HT-29 (cell line): ENCODE measurements around the gene USP3. TPM values are rescaled to one million over a fixed set of nuclear protein-coding genes. Genes with fewer than 3 reads are reported as not detected.
"Not testable (repeated sequence)": the region's sequence is repeated elsewhere in the genome, so short reads cannot be mapped to it uniquely, and the experiment has no call there.

ENCODE experiments used
- DNase-seq: peaks from one replicate; pipeline ENCODE4 v3.0.0-alpha.2; 2015; ENCODE audit warnings: low spot score
- total RNA-seq: library from RNA; depleted of rRNA; stranded (reverse); fragments of >200 nt; shearing (Covaris generic); gene quantifications from 2 replicates; pipeline ENCODE4 v1.2.3, GENCODE V29; 2014

The USP3 gene
- total RNA-seq, 1 experiment from 2014 or later = 47.6 TPM

- no peak for DNase-seq
These were observed 5.9 kb downstream of the USP3 start for GRCh38 chr15:63509955-63510940.

- DNase-seq = no peak
These were observed 7.8 kb downstream of the USP3 start for GRCh38 chr15:63512148-63512547.

GRCh38 chr15:63513271-63513670 is 8.9 kb downstream of the USP3 start:
- DNase-seq = no peak

GRCh38 chr15:63513728-63514127 is 9.3 kb downstream of the USP3 start:
- DNase-seq = no peak

GRCh38 chr15:63514531-63514943 is 10.1 kb downstream of the USP3 start:
- peak; percentile 84 for DNase-seq

GRCh38 chr15:63517202-63517601 is 12.8 kb downstream of the USP3 start:
- DNase-seq = no peak

GRCh38 chr15:63517628-63518027 is 13.2 kb downstream of the USP3 start:
- peak; percentile 68 for DNase-seq

GRCh38 chr15:63519041-63519440 is 14.6 kb downstream of the USP3 start:
- no peak for DNase-seq

GRCh38 chr15:63519548-63520178 is 15.3 kb downstream of the USP3 start:
- no peak for DNase-seq

GRCh38 chr15:63520462-63520861 is 16.1 kb downstream of the USP3 start:
- DNase-seq = not testable (repeated sequence)

- no peak for DNase-seq
These were observed 17.8 kb downstream of the USP3 start for GRCh38 chr15:63522225-63522578.

- no peak for DNase-seq
These were observed 19.1 kb downstream of the USP3 start for GRCh38 chr15:63523306-63523990.

- no peak for DNase-seq
These were observed 20.1 kb downstream of the USP3 start for GRCh38 chr15:63524316-63525015.

GRCh38 chr15:63526401-63526800 is 22.0 kb downstream of the USP3 start:
- no peak for DNase-seq

- DNase-seq = no peak
These were observed 23.8 kb downstream of the USP3 start for GRCh38 chr15:63528138-63528659.

- no peak for DNase-seq
These were observed 25.8 kb downstream of the USP3 start for GRCh38 chr15:63530235-63530634.

GRCh38 chr15:63530752-63531299 is 26.4 kb downstream of the USP3 start:
- DNase-seq = no peak

GRCh38 chr15:63531586-63531985 is 27.2 kb downstream of the USP3 start:
- DNase-seq = no peak

- DNase-seq = no peak
These were observed 27.9 kb downstream of the USP3 start for GRCh38 chr15:63532307-63532744.

GRCh38 chr15:63534888-63535287 is 30.5 kb downstream of the USP3 start:
- not testable (repeated sequence) for DNase-seq

- DNase-seq = no peak
These were observed 31.3 kb downstream of the USP3 start for GRCh38 chr15:63535689-63536088.
